Raji (cell line): ENCODE data around the gene SURF6.

Experiments used
- POLR2A ChIP-seq: IDR thresholded peaks from 2 replicates; pipeline ENCODE4 v1.6.1; 2011; ENCODE audit warnings: low read depth, low read length, control low read depth; ENCODE audit not compliant: insufficient read depth

The SURF6 gene

GRCh38 chr9:133344071-133344470 lies 8.1 kb upstream of the SURF6 start:
- no peak for TF ChIP-seq POLR2A

- TF ChIP-seq POLR2A, result no peak
These were observed 6.6 kb upstream of the SURF6 start for GRCh38 chr9:133342570-133342969.

- no peak for TF ChIP-seq POLR2A
These were observed 6.0 kb upstream of the SURF6 start for GRCh38 chr9:133342069-133342406.

- no peak for TF ChIP-seq POLR2A
These were observed 5.5 kb upstream of the SURF6 start for GRCh38 chr9:133341369-133342068.

- TF ChIP-seq POLR2A, result no peak
These were observed 4.9 kb upstream of the SURF6 start for GRCh38 chr9:133340916-133341315.

GRCh38 chr9:133340256-133340655 lies 4.3 kb upstream of the SURF6 start:
- no peak for TF ChIP-seq POLR2A

- TF ChIP-seq POLR2A, result no peak
These were observed 3.7 kb upstream of the SURF6 start for GRCh38 chr9:133339641-133340040.

GRCh38 chr9:133334161-133334560 lies 1.8 kb downstream of the SURF6 start:
- TF ChIP-seq POLR2A, result no peak

GRCh38 chr9:133333566-133333965 lies 2.4 kb downstream of the SURF6 start:
- TF ChIP-seq POLR2A, result no peak

- TF ChIP-seq POLR2A, result no peak
These were observed 3.0 kb downstream of the SURF6 start for GRCh38 chr9:133333011-133333410.

- no peak for TF ChIP-seq POLR2A
These were observed 3.6 kb downstream of the SURF6 start for GRCh38 chr9:133332381-133332730.

- no peak for TF ChIP-seq POLR2A
These were observed 4.2 kb downstream of the SURF6 start for GRCh38 chr9:133331641-133332380.

GRCh38 chr9:133331221-133331620 lies 4.8 kb downstream of the SURF6 start:
- TF ChIP-seq POLR2A, result no peak

- no peak for TF ChIP-seq POLR2A
These were observed 8.0 kb downstream of the SURF6 start for GRCh38 chr9:133327834-133328484.

GRCh38 chr9:133323991-133324703 lies 11.8 kb downstream of the SURF6 start:
- no peak for TF ChIP-seq POLR2A

- no peak for TF ChIP-seq POLR2A
These were observed 12.8 kb downstream of the SURF6 start for GRCh38 chr9:133323211-133323610.
